NCI-H128 (cell line): ENCODE data around the gene NTN3.
"Not testable (repeated sequence)": the region's sequence is repeated elsewhere in the genome, so short reads cannot be mapped to it uniquely, and the experiment has no call there.

Experiments
- DNase-seq: peaks from one replicate; lab custom pipeline; 2025; ENCODE audit not compliant: unreplicated experiment; lab: John Stamatoyannopoulos, UW

Gene NTN3

DNA sequence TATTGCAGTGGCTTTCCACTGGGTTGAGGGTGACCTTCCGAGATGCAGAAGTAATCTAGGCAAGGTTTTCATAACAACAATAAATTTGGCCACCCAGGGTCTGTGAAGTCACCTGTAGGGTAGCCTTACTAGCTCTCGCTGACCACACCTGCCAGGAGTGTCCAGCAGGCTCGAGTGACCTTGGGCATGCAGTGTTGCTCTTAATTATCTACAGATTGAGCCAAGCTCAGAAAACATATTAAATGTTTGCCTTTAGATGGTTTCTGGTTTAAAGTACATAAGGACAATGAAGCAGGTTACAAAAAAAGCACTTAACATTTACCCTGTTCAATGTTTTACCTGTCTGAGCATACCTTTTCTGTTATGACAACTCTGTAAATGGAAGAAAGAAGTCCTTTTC, 5.6 kb downstream of the NTN3 start:
- DNase-seq, result no peak

DNA sequence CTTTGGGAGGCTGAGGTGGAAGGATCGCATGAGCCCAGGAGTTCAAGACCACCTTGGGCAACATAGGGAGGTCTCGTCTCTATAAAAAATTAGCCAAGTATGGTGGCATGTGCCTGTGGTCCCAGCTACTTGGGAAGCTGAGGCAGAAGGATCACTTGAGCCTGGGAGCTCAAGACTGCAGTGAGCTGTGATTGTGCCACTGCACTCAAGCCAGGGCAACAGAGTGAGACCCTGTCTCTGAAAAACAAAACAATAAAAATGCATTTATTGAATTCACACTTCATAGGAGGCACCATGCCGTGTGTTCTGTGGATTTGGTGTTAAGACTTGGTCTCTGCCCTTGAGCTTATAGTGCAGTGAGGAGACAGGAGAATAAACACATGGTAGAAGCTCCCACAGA, 6.2 kb downstream of the NTN3 start:
- DNase-seq, result no peak

DNA sequence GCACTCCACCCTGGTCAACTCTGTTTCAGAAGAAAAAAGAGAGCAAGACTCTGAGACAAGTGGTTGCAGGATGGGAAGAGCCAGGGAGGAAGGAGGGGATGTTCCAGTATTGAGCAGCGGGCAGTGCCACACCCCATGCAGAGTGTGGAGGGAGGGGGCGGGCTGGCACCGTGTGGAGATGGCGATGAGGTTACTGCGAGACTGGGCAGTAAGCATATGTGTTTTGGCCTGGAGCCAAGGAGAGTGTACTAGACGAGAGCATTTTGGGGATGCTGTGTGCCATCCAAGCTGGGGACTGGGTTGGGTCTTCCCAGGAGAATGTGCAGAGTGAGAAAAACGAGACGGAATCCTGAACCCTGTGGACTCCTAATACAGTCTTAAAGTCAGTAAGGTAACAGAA, 7.2 kb downstream of the NTN3 start:
- no peak for DNase-seq

DNA sequence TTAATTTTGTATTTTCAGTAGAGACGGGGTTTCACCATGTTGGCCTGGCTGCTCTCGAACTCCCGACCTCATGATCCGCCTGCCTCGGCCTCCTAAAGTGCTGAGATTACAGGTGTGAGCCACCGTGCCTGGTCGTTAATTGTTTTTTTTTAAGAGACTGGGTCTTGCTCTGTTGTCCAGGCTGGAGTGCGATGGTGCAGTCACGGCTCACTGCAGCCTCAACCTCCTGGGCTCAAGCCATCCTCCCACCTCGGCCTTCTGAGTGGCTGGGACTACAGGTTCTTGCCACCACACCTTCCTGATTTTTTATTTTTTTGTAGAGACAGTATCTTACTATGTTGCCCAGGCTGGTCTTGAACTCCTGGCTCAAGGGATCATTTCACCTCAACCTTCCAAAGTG, 8.9 kb downstream of the NTN3 start:
- not testable (repeated sequence) for DNase-seq

DNA sequence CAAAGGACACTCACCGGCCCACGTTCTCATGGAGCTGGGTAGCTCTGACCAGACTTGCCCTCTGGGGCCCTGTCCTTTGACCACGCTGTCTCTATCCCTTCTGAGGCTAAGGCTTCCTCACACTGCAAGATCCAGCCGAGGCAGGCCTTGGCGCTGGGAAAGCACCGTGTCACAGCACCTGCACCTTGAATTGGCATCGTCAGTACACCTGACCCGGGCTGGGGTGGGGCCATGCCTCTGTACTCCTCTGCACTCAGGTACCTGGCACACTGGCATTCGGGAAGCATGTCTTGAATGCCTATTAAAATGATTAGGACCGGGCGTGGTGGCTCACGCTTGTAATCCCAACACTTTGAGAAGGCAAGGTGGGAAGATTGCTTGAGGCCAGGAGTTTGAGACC, 9.9 kb downstream of the NTN3 start:
- DNase-seq, result no peak

DNA sequence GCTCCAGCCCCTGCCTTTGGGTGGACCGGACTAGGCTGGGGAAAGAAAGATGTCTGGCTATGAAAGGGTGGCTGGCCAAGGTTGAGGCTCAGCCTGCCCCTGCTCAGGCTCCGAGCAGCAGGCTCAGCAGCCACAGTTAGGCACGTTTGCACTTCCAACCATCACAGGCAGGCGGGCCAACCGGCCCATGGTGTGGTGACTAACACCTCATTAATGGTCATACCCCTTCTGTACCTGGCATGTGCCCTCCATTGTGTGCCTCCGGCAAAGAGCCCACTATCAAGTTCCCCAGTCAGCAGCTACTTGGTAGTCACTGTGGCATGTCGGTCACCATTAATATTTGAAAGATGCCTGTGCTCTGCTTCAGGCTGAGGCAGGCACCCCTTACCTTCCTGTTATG, 10.6 kb downstream of the NTN3 start:
- no peak for DNase-seq

DNA sequence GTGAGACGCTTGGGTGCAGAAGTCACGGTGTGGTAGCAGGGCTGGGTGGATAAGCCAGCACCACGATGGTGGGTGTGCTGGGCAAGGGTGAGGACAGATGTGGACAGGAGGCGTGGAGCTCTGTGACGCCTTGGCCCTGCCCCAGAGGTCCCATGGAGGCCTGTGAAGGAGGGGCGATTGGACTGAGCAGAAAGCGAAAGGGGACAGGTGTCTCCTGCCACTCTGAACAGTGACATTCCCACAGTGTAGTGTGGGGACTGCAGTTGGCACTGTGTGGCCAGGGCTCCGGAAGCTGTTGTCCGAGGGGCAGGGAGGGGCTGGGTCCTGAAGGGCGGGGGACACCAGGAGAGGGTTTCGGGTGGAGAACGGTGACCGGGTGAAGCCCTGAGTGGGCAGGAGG, 11.2 kb downstream of the NTN3 start:
- no peak for DNase-seq

DNA sequence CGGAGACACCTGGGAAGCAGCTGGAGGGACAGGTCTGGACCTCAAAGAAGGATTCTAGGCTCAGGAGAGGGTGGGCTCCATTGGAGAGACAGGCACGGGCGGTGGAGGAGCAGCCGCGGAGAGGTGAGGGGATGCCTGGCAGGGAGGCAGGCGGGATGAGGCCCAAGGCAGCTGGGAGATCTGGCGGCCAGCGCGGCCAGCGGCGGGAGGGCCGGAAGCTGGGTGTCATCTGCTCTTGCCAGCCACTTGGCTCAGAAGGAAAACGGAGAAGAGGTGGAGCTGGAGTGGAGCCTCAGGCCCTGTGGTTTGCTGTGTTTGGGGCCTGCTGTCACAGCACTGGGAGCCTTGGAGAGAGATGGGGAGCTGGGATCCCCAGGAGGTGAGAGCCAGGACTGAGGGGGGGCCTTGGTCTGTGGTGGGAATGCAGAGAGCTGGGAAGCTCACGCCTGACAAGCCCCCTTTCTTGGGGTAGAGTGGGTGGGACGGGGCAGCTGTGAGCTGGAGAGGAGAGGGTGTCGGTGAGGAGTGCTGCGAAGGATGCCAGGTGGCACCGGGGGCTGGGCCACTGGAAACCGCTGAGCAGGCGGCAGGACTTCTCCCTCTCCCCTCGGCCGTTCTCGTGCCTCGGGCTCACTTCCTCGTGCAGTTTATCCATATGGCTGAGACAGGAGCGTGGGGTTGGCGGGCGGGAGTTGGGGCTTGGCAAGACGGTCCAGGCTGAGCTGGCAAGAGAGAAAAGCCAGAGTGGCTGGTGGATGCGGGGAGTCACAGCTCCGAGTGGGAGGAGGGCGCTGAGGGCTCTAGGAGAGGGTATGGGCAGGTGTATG, 11.8 kb downstream of the NTN3 start:
- DNase-seq, result no peak

DNA sequence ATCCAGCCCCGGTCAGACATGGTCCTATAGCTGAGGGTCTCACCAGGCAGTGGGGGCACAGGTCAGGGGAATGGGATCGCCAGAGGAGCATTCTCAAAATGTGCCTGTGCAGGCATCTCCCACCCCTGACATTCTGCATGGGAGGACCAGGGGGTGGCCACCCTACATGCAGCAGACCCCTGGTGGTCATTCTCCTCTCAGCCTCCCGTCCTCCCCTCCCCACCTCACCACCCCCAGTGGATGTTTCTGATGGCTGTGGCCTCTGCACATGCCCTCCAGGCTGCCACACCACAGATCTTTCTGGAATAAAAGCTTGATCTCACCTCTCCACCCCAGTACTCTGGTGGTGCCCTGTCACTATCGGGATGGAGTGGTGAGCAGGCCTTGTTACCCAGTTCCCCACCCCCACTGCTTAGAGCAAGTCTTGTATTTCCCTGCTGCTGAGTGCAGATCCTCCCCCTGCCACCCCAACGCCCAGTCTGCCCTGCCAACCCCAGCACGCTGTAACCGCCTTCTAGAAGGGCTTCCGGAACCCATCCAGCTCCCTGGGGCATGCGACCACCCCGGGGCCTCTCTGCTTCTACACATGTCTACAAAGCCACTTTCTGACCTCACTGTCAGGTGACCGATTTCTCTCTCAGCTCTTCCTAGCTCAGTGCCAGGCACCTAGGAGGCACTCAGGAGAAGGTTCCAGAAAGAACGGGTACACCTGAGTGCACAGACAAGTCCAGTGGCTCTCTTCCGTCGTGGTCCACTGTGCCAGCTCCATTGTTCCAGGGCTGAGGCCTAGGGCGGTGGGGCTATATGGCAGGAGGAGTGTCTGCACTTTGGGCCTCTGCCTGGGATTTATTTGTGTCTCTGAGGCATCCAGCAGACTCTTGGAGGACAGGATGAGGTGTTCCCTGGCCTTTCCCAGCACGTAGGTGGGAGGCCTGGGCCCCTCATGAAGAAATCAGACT, 13.1 kb downstream of the NTN3 start:
- DNase-seq, result no peak

DNA sequence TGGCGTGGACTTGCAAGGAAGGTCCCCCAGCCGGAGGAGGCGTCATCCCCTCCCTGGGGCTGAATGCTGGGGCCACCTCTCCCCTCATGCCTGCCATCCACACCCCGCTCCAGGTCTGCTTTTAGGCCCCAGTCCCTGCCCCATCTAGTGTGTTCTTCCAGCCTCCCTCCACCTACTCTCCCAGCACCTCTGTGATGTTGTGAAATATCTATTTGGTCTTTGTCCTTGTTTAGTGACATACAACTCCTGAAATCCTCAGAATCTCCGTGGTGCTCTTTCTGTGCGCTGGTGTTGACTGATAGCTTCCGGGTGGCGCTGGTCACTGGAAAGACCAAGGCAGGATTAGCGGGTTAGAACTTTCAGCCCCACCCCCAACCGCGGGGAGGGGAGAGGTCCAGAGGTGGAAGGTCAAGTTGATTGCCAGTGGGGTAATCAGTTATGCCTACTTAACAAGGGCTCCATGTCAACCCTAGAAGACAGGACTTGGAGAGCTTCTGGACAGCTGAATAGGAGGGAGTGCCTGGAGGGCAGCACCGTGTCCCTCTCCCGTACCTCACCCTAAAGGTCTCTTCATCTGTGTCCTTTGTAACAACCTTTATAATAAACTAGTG, 13.9 kb downstream of the NTN3 start:
- DNase-seq, result no peak

DNA sequence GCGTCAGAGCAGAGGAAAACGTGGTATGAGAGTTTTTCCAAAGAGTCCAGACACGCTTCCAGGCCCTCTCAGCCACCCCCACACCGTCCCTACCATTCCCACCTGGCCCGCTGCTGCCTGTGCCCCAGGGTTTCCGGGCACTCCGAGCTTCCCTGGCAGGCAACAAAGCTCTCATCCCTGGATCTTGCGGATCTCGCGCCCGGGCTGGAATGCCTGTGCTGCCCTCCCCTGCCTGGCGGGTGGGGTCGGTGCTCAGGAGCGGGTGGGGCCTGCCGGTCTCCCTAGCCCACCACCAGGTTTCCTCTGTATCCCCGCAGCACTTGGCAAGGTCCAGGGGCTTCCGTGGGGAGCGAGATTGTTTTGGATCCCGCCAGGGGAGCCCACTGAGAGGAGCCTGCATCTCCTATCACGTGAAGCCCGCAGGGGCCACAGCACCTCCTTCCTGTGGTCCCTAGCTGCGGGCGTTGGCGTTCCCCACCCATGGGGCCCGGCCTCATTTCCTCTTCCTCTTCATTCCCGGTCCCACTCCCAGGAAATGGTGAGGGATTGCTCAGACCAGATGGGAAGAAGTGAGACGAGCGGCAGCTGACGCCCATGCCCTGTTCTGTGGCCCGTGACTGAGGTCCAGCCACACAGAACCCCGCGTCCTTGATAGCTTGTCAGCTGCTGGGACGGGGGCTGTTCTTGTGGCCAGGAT, 14.9 kb downstream of the NTN3 start:
- DNase-seq, result no peak

DNA sequence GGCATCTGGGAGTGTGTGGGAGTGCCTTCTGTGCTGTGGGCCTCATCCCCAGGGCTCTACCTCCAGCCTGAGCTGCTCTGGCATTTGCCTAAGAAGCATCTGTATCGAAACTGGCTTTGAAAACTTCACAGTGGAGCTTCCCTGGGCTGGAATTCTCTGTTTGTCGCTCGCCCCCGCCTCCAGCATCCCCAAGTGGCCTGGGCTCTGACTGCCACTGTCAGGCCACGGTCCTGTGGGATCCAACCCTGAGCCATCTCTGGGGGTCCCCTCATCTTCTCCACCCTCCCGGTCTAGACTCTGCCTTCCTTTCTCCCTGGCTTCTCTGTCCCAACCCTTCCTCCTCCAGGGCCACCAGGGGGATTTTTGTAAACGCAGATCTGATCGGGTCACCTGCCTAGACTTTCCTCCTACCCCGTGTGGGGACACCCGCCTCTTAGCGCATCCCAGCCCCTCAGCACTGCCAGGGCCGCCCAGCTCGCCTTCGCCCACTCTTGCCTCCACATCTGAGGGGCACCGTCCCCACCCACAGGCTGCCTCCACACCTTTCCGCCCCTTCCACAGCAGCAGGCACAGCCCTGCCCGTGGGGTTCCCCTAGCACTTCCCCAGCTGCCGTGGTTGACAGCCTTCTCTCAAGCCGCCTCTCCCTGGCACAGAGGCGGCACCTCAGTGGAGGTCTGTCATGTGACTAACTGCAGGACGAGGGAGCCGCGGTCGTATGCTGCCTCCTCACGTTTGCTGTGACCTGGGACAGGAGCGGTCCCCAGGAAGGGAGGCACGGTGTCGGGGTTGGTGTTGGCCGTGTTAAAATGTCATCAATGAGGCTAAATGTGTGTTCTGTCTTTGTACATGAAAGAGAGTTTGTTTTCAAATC, 15.8 kb downstream of the NTN3 start:
- no peak for DNase-seq

DNA sequence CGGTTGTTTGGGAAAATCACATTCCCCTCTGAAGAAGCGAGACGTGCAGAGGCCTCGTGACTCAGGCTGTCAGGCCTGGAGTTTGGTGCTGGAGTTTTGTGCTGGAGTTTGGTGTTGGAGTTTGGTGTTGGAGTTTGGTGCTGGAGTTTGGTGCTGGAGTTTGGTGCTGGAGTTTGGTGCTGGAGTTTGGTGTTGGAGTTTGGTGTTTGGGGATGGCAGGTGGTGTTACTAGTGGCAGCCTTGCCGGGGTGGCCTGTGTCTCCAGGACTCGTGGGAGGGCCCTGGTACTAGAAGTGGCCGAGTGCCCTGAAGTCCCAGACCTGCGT, 16.4 kb downstream of the NTN3 start:
- no peak for DNase-seq

DNA sequence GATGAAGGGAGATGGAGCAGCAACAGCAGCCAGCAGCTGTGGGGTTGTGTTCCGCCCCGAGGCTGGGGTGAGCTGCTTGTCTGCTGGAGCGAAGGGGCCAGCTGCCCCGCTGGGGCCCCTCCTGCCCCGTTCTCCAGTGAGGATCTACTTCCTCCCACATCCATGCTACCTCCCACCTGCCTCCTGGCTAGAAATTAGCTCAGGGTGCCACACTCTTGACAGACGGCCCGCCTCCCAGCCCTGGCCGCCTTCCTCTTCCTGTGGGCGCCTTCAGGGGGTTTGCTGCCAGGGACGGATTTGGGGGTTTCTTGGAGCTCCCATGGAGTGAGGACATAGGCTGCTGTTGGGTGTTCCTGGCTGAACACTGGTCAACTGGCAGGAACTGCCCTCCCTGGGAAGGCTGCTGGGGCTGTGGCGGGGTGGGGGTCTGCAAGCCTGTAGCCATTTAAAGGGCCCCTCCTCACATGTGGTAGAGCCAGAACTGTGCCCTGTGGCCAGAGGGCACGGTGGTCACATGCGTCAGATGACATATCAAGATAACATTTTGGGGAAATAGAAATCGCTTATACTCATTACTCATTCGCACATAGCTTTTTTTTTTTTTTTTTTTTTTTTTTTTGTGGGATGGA, 16.9 kb downstream of the NTN3 start:
- no peak for DNase-seq

DNA sequence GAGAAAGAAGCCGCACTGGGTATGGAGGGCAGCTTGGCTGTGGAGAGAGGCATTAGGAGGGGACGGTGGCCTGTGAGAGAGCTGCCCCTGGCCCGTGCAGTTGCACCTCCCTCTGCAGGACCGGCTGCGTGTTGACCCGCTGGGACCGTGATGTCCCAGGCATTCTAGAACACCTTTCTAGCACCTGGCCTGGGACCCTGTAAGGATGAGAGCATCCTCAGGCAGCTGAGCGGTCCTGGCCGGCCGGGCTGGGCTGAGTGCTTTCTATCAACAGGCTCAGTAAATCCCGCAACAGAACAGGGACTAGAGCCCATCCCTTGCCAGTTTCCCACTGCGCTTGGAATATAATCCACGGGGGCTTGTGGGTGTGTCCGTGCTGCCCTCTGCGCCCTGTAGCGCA, 18.5 kb downstream of the NTN3 start:
- DNase-seq, result no peak

DNA sequence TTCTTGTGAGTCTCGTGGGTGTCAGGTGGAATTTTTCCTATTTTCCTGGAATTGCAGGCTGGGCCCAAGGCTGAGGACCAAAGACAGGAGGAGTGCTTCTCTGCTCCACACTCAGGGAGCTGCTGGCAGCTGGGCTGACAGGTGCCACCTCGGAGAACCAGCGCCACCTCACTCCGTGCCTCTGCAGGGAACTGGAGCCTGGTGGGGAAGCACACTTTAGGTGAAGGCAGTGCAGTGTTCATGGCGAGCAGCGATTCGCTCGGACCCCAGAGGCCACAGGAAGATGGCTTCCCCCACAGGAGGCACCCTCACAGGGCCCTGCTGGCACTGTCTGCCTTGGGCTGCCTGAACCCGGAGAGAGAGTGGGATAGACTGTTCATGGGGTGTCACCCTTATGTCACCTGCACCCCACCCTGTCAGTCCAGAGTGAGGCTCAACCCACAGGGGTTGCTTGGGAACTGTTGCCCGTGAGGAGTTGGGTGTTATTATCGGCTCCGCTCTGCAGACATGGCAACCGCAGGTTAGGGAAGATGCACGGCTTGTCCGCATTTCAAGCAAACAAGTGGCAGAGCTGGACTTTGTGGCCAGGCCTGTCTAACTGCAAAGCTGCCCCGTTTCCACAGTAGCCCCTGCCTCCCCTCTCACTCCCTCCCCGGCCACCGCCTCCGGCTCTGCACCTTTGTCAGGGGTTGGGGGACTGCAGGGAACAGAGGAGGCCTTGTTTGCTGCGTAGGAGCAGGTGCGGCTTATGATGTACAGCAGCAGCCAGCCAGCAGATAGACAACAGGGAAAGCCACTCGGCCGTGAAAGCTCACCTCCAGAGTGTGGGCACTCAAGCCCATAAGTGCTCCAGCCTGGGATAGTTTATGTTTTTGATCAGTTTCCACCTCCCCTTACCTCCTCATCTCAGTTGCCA, 19.4 kb downstream of the NTN3 start:
- peak; percentile 43 for DNase-seq

DNA sequence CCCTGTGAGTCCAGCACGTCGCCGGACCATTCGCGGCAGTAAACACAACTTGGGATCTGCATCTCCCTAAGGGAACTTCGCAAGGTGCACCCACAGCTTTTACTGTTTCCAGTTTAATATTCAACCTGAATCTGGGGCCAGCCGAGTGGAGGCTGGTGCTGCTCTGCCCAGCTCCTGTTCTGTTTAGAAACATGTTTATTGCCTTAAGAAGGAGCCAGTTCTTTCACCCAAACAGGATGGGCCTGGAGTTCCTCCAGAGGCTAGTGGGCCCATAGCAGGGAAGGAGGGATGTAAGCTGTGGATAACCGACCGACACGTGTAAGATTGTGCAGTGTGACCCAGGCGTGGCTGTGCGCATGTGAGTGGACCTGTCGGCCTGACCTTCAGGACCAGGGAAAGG, 21.2 kb downstream of the NTN3 start:
- no peak for DNase-seq

DNA sequence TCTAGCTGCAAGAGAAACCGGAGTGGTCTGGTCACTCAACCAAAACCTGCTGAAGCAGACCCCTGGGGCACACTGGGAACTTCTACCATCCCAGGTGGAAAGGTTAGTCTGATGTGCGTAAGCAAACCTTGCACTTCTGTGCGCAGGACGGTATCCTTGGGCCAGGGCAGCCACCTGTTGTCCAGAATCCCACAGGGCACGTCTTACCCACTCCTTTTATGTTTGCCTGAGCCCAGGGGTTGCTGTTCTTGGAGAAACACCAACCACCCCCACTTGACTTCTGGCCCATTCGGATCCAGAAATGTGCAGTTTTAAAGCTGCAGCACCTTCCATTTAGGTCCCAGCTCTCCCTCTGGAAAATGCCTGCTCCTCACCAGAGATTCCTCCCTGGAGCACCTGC, 22.5 kb downstream of the NTN3 start:
- no peak for DNase-seq

DNA sequence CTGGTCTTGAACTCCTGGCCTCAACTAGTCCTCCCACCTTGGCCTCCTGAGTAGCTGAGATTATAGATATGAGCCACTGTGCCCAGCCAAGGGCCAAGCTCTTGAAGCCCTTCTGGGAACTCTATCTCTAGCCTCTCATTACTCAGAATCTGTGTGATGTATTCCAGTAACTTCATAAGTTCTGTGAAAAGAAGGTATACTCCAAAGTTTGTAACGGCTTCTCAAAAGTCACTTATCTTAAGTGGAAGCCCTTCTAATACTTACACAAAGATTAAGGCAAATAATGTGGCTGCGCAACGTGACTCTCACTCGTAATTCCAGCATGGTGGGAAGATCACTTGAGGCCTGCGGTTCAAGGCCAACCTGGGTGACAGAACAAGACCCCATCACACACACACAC, 23.5 kb downstream of the NTN3 start:
- DNase-seq, result no peak
